Measurements from ENCODE around the gene BDKRB2.

Gene BDKRB2

GRCh38 chr14:96255501-96256366, 51.1 kb downstream of the BDKRB2 start, which contains the start of gene BDKRB1:
Gene BDKRB1 (plus strand): TSS chr14:96256210. CDS start chr14:96263683, 7,473 bp downstream.
- DNase-seq = no peak

GRCh38 chr14:96256407-96256806, 51.8 kb downstream of the BDKRB2 start:
- no peak for DNase-seq

GRCh38 chr14:96257056-96257455, 52.4 kb downstream of the BDKRB2 start:
- DNase-seq = no peak

GRCh38 chr14:96257900-96258299, 53.3 kb downstream of the BDKRB2 start:
- DNase-seq = no peak

GRCh38 chr14:96260341-96260821, 55.7 kb downstream of the BDKRB2 start:
- DNase-seq = no peak

GRCh38 chr14:96261053-96261452, 56.4 kb downstream of the BDKRB2 start:
- DNase-seq = no peak

GRCh38 chr14:96261772-96262655, 57.4 kb downstream of the BDKRB2 start:
- DNase-seq = no peak

- no peak for DNase-seq
Observed at GRCh38 chr14:96263347-96264199, 58.9 kb downstream of the BDKRB2 start.

GRCh38 chr14:96264200-96264553, 59.5 kb downstream of the BDKRB2 start:
- no peak for DNase-seq

GRCh38 chr14:96264853-96265252, 60.2 kb downstream of the BDKRB2 start:
- DNase-seq = no peak

GRCh38 chr14:96265383-96266095, 60.9 kb downstream of the BDKRB2 start:
- no peak for DNase-seq

- peak; percentile 15 for DNase-seq
Observed at GRCh38 chr14:96267336-96267735, 62.7 kb downstream of the BDKRB2 start.

GRCh38 chr14:96267916-96268315, 63.3 kb downstream of the BDKRB2 start:
- DNase-seq = peak; percentile 13

- DNase-seq = no peak
Observed at GRCh38 chr14:96268431-96269358, 64.1 kb downstream of the BDKRB2 start.

- no peak for DNase-seq
Observed at GRCh38 chr14:96269359-96269710, 64.7 kb downstream of the BDKRB2 start.

- DNase-seq = peak; percentile 38
Observed at GRCh38 chr14:96270565-96271420, 66.2 kb downstream of the BDKRB2 start.

- no peak for DNase-seq
Observed at GRCh38 chr14:96271421-96271762, 66.8 kb downstream of the BDKRB2 start.

- DNase-seq = no peak
Observed at GRCh38 chr14:96272777-96273473, 68.3 kb downstream of the BDKRB2 start.

GRCh38 chr14:96273629-96274028, 69.0 kb downstream of the BDKRB2 start:
- no peak for DNase-seq

Measured in activated CD8-positive, alpha-beta memory T cell treated with anti-CD3 and anti-CD28 coated beads for 24 hours (primary cell).